DMS 273 (cell line): ENCODE measurements around the gene VAV2.

Source experiments
- DNase-seq: peaks from one replicate; lab custom pipeline; 2025; ENCODE audit not compliant: unreplicated experiment; lab: John Stamatoyannopoulos, UW

Gene VAV2

GRCh38 chr9:134027561-134027960 is 35.4 kb upstream of the VAV2 start:
- no peak for DNase-seq

GRCh38 chr9:134026981-134027380 is 34.9 kb upstream of the VAV2 start:
- DNase-seq, result no peak

- no peak for DNase-seq
Observed at GRCh38 chr9:134026581-134026980, 34.5 kb upstream of the VAV2 start.

- DNase-seq, result peak; percentile 79
Observed at GRCh38 chr9:134025606-134026541, 33.8 kb upstream of the VAV2 start.

- peak; percentile 98 for DNase-seq
Observed at GRCh38 chr9:134024828-134025605, 32.9 kb upstream of the VAV2 start, which contains the start of gene BRD3OS. TSS of gene BRD3OS (plus strand) at chr9:134025481. CDS start at chr9:134026748, 1,267 bp downstream.

GRCh38 chr9:134024214-134024792 is 32.2 kb upstream of the VAV2 start:
- no peak for DNase-seq

GRCh38 chr9:134014946-134015345 is 22.8 kb upstream of the VAV2 start:
- DNase-seq, result no peak

- DNase-seq, result no peak
Observed at GRCh38 chr9:134011401-134011800, 19.3 kb upstream of the VAV2 start.

GRCh38 chr9:134010310-134011173 is 18.4 kb upstream of the VAV2 start:
- DNase-seq, result no peak

GRCh38 chr9:134007571-134007970 is 15.4 kb upstream of the VAV2 start:
- no peak for DNase-seq

GRCh38 chr9:134007150-134007549 is 15.0 kb upstream of the VAV2 start:
- peak; percentile 63 for DNase-seq

GRCh38 chr9:134005381-134005780 is 13.3 kb upstream of the VAV2 start:
- DNase-seq, result no peak

GRCh38 chr9:134004881-134005280 is 12.8 kb upstream of the VAV2 start:
- DNase-seq, result no peak

GRCh38 chr9:134004131-134004873 is 12.2 kb upstream of the VAV2 start:
- DNase-seq, result no peak

GRCh38 chr9:134003237-134003636 is 11.1 kb upstream of the VAV2 start:
- no peak for DNase-seq

- DNase-seq, result no peak
Observed at GRCh38 chr9:134002796-134003195, 10.7 kb upstream of the VAV2 start.

GRCh38 chr9:133999851-134000265 is 7.7 kb upstream of the VAV2 start:
- DNase-seq, result no peak

- no peak for DNase-seq
Observed at GRCh38 chr9:133998915-133999595, 6.9 kb upstream of the VAV2 start.

- no peak for DNase-seq
Observed at GRCh38 chr9:133997584-133997983, 5.5 kb upstream of the VAV2 start.
